HG03060 (cell line): ENCODE data around the gene TLX1.

Experiments
- ATAC-seq: cut with Tn5 transposase; IDR thresholded peaks from one replicate; pipeline ENCODE4 v1.9.1; 2021; ENCODE audit warnings: low read depth, moderate number of reproducible peaks; ENCODE audit not compliant: unreplicated experiment

TLX1 gene

GRCh38 chr10:101133489-101134298 lies 2.6 kb downstream of the TLX1 start:
- ATAC-seq = no peak

- no peak for ATAC-seq
These were observed 3.4 kb downstream of the TLX1 start for GRCh38 chr10:101134299-101135127.

- ATAC-seq = no peak
These were observed 4.3 kb downstream of the TLX1 start for GRCh38 chr10:101135141-101136006.

- no peak for ATAC-seq
These were observed 5.1 kb downstream of the TLX1 start for GRCh38 chr10:101136007-101136707.

GRCh38 chr10:101136708-101137121 lies 5.6 kb downstream of the TLX1 start:
- no peak for ATAC-seq

- no peak for ATAC-seq
These were observed 6.2 kb downstream of the TLX1 start for GRCh38 chr10:101137271-101137670.

- no peak for ATAC-seq
These were observed 7.8 kb downstream of the TLX1 start for GRCh38 chr10:101138788-101139420.

- no peak for ATAC-seq
These were observed 8.4 kb downstream of the TLX1 start for GRCh38 chr10:101139421-101139911.

GRCh38 chr10:101140084-101140949 lies 9.2 kb downstream of the TLX1 start:
- no peak for ATAC-seq

- ATAC-seq = no peak
These were observed 10.0 kb downstream of the TLX1 start for GRCh38 chr10:101140950-101141615.

- ATAC-seq = no peak
These were observed 10.8 kb downstream of the TLX1 start for GRCh38 chr10:101141616-101142532.

- ATAC-seq = no peak
These were observed 11.6 kb downstream of the TLX1 start for GRCh38 chr10:101142533-101143344.

- no peak for ATAC-seq
These were observed 12.2 kb downstream of the TLX1 start for GRCh38 chr10:101143345-101143630.

- ATAC-seq = no peak
These were observed 13.0 kb downstream of the TLX1 start for GRCh38 chr10:101144053-101144452.

- no peak for ATAC-seq
These were observed 14.0 kb downstream of the TLX1 start for GRCh38 chr10:101145145-101145544.

GRCh38 chr10:101145750-101146391 lies 14.8 kb downstream of the TLX1 start:
- ATAC-seq = no peak
